Measurements from ENCODE around the gene FOXR2. TPM values are rescaled to one million over a fixed set of nuclear protein-coding genes. Genes with fewer than 3 reads are reported as not detected.

Gene FOXR2
- polyA plus RNA-seq, 1 donor from 2014 or later, result not detected

DNA sequence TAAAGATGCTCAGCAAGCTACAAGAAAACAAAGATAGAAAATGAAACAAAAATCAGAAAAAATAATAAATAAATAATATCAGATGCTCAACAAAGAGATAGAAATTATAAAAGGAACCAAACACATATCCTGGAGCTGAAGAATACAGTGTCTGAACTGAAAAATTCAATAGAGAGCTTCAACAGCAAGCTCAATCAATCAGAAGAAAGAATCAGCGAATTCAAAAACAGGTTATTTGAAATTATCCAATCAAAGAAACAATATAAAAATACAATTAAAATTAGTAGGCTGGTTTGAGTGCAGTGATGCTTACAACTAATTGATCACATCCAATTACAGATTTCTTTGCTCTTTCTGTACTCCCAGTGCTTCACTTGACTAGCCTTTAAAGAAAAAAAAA is 40.8 kb upstream of the FOXR2 start:
- TF ChIP-seq POLR2AphosphoS5 (IDR thresholded peaks at IDR 0.05) (no peak), EP300 (conservative IDR thresholded peaks at IDR 0.05; ENCODE audit: poor library complexity, severe bottlenecking) (no peak), MXI1 (conservative IDR thresholded peaks at IDR 0.05; ENCODE audit: poor library complexity, severe bottlenecking) (no peak), EZH2 (IDR thresholded peaks at IDR 0.05; ENCODE audit: borderline replicate concordance, insufficient read depth, low read length, poor library complexity, severe bottlenecking) (no peak)
- Histone ChIP-seq H3K27ac (ENCODE audit: low read length) (no peak overlapping the region), H3F3A (ENCODE audit: insufficient read depth, low read length, poor library complexity, severe bottlenecking) (no peaks in the 10 kb centered on the region), H3K4me3 (ENCODE audit: low read length) (no peak overlapping the region), H4K20me1 (ENCODE audit: insufficient read depth) (no peaks in the 10 kb centered on the region), H3K9me3 (ENCODE audit: low read length) (no peaks in the 10 kb centered on the region), H3K9ac (ENCODE audit: low read length) (no peak overlapping the region), H2AFZ (ENCODE audit: low read depth, low read length) (no peak overlapping the region), H3K79me2 (replicated peaks; ENCODE audit: insufficient read depth, low read length) (no peaks in the 10 kb centered on the region), H3K9me2 (ENCODE audit: insufficient read depth, low read length) (no peaks in the 10 kb centered on the region), H3K27me3 (ENCODE audit: insufficient read depth, low read depth, low read length) (no peaks in the 10 kb centered on the region), H3K36me3 (ENCODE audit: insufficient read depth, low read length) (no peaks in the 10 kb centered on the region), H3K4me2 (ENCODE audit: low read length) (no peak overlapping the region)

DNA sequence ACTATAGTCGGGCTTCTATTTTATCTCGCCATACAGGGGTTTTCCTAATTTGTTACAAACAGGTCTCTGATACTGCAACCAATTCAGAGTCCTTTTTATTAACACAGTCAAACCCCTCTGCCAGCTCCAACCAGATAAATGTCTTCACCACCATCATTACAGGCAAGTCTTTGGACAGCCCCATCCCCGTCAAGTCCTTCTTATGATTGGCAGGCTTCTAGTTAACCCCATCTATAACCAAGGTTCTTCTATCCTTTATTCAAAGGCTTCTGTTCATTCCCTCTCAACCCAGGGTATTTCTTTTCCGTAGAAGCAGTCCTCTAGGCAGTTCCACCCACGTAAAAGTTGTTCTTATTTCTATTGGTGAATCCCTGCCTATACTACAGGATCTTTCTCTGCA is 29.9 kb upstream of the FOXR2 start:
- Histone ChIP-seq H4K20me1 (ENCODE audit: insufficient read depth) (no peaks in the 10 kb centered on the region), H3K4me2 (ENCODE audit: low read length) (no peak overlapping the region), H3K27me3 (ENCODE audit: insufficient read depth, low read depth, low read length) (no peaks in the 10 kb centered on the region), H3K79me2 (replicated peaks; ENCODE audit: insufficient read depth, low read length) (no peaks in the 10 kb centered on the region), H3K9me3 (ENCODE audit: low read length) (no peaks in the 10 kb centered on the region), H3K9me2 (ENCODE audit: insufficient read depth, low read length) (no peaks in the 10 kb centered on the region), H3K36me3 (ENCODE audit: insufficient read depth, low read length) (no peaks in the 10 kb centered on the region), H3K4me3 (ENCODE audit: low read length) (no peak overlapping the region), H3K9ac (ENCODE audit: low read length) (no peak overlapping the region), H2AFZ (ENCODE audit: low read depth, low read length) (no peak overlapping the region), H3F3A (ENCODE audit: insufficient read depth, low read length, poor library complexity, severe bottlenecking) (no peaks in the 10 kb centered on the region), H3K27ac (ENCODE audit: low read length) (no peak overlapping the region)
- TF ChIP-seq TAF1 (IDR thresholded peaks at IDR 0.05; ENCODE audit: low read depth) (no peak), POLR2AphosphoS5 (IDR thresholded peaks at IDR 0.05) (no peak), SMC3 (conservative IDR thresholded peaks at IDR 0.05; ENCODE audit: poor library complexity) (no peak), EP300 (conservative IDR thresholded peaks at IDR 0.05; ENCODE audit: poor library complexity, severe bottlenecking) (no peak), EZH2 (IDR thresholded peaks at IDR 0.05; ENCODE audit: borderline replicate concordance, insufficient read depth, low read length, poor library complexity, severe bottlenecking) (no peak), MXI1 (conservative IDR thresholded peaks at IDR 0.05; ENCODE audit: poor library complexity, severe bottlenecking) (no peak), RAD21 (conservative IDR thresholded peaks at IDR 0.05) (no peak)
- TF ChIP-seq, protein P1, sequence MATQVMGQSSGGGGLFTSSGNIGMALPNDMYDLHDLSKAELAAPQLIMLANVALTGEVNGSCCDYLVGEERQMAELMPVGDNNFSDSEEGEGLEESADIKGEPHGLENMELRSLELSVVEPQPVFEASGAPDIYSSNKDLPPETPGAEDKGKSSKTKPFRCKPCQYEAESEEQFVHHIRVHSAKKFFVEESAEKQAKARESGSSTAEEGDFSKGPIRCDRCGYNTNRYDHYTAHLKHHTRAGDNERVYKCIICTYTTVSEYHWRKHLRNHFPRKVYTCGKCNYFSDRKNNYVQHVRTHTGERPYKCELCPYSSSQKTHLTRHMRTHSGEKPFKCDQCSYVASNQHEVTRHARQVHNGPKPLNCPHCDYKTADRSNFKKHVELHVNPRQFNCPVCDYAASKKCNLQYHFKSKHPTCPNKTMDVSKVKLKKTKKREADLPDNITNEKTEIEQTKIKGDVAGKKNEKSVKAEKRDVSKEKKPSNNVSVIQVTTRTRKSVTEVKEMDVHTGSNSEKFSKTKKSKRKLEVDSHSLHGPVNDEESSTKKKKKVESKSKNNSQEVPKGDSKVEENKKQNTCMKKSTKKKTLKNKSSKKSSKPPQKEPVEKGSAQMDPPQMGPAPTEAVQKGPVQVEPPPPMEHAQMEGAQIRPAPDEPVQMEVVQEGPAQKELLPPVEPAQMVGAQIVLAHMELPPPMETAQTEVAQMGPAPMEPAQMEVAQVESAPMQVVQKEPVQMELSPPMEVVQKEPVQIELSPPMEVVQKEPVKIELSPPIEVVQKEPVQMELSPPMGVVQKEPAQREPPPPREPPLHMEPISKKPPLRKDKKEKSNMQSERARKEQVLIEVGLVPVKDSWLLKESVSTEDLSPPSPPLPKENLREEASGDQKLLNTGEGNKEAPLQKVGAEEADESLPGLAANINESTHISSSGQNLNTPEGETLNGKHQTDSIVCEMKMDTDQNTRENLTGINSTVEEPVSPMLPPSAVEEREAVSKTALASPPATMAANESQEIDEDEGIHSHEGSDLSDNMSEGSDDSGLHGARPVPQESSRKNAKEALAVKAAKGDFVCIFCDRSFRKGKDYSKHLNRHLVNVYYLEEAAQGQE (IDR thresholded peaks at IDR 0.05; ENCODE audit: borderline replicate concordance), result no peak
- TF ChIP-seq, protein P2, sequence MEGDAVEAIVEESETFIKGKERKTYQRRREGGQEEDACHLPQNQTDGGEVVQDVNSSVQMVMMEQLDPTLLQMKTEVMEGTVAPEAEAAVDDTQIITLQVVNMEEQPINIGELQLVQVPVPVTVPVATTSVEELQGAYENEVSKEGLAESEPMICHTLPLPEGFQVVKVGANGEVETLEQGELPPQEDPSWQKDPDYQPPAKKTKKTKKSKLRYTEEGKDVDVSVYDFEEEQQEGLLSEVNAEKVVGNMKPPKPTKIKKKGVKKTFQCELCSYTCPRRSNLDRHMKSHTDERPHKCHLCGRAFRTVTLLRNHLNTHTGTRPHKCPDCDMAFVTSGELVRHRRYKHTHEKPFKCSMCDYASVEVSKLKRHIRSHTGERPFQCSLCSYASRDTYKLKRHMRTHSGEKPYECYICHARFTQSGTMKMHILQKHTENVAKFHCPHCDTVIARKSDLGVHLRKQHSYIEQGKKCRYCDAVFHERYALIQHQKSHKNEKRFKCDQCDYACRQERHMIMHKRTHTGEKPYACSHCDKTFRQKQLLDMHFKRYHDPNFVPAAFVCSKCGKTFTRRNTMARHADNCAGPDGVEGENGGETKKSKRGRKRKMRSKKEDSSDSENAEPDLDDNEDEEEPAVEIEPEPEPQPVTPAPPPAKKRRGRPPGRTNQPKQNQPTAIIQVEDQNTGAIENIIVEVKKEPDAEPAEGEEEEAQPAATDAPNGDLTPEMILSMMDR (IDR thresholded peaks at IDR 0.05; ENCODE audit: poor library complexity, severe bottlenecking), result no peak

All from neural cell (in vitro differentiated cells).